ENCODE measurements around the gene APPL2.

GRCh38 chr12:105204916-105205315 lies 31.1 kb downstream of the APPL2 start:
- TF ChIP-seq, protein P1, sequence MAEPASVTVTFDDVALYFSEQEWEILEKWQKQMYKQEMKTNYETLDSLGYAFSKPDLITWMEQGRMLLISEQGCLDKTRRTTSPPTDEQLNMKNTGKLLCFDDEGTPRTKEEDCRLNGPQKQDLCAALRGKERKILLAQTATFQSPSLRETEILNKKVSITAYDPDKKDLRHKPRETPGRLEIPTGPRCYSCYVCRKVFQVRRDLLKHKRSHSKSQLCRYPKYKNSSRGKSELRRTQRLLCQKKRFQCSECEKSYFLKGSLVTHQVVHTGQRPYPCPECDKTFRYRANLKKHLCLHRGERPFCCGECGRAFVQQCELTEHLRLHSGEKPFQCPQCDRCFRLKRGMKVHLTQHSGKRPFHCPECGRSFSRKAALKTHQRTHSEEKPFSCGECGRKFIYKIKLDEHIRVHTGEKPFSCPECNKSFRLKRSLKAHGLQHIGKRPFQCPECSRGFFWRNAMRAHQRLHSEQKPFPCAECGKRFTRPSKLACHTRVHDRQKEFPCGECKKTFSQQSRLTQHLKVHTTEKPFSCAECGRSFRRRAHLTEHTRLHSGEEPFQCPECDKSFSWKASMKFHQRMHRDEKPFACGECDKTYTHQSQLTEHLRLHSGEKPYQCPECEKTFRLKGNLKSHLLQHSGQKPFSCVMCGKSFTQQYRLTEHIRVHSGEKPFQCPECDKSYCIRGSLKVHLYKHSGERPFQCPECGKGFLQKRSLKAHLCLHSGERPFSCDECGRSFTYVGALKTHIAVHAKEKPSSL (CRISPR knock-in tag; conservative IDR thresholded peaks at IDR 0.05) = no peak
- TF ChIP-seq ZNF263 (CRISPR knock-in tag; IDR thresholded peaks at IDR 0.05; ENCODE audit: low read depth) = no peak
- TF ChIP-seq CTCF (IDR thresholded peaks at IDR 0.05) = no peak
- TF ChIP-seq IRF2 (CRISPR knock-in tag; IDR thresholded peaks at IDR 0.05; ENCODE audit: borderline replicate concordance, low read depth) = no peak
- TF ChIP-seq ESRRA (CRISPR knock-in tag; IDR thresholded peaks at IDR 0.05; ENCODE audit: borderline replicate concordance) = no peak
- no peak for TF ChIP-seq ZNF138 (CRISPR knock-in tag; conservative IDR thresholded peaks at IDR 0.05)
- TF ChIP-seq TCF7 (CRISPR knock-in tag; IDR thresholded peaks at IDR 0.05; ENCODE audit: low read depth) = no peak
- no peak for TF ChIP-seq CREB1 (CRISPR knock-in tag; IDR thresholded peaks at IDR 0.05)
- TF ChIP-seq, protein P2, sequence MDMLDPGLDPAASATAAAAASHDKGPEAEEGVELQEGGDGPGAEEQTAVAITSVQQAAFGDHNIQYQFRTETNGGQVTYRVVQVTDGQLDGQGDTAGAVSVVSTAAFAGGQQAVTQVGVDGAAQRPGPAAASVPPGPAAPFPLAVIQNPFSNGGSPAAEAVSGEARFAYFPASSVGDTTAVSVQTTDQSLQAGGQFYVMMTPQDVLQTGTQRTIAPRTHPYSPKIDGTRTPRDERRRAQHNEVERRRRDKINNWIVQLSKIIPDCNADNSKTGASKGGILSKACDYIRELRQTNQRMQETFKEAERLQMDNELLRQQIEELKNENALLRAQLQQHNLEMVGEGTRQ (CRISPR knock-in tag; IDR thresholded peaks at IDR 0.05) = no peak
- TF ChIP-seq RELA (CRISPR knock-in tag; IDR thresholded peaks at IDR 0.05; ENCODE audit: borderline replicate concordance) = no peak
